GM23338 (cell line): ENCODE measurements around the gene TTYH1. TPM values are rescaled to one million over a fixed set of nuclear protein-coding genes. Genes with fewer than 3 reads are reported as not detected.

Experiments used
- ATAC-seq: fragments of 200-7000 bp; cut with Tn5 transposase; 3 replicates; pipeline ENCODE4 v1.9.1; 2020
- DNase-seq: peaks from one replicate; pipeline ENCODE4 v3.0.0-alpha.2; 2015; ENCODE audit warnings: low spot score
- H2AFZ ChIP-seq: fragments of 200-600 bp; sonication (generic); 2 replicates; pipeline ENCODE4 v1.8.0; 2016; ENCODE audit warnings: antibody characterized with exemption, mild to moderate bottlenecking, moderate library complexity
- H3F3A ChIP-seq: fragments of 200-600 bp; sonication (generic); replicated peaks from 2 replicates; pipeline ENCODE4 v1.8.0; 2017; ENCODE audit warnings: antibody characterized with exemption, mixed run types, low read depth
- H3K27ac ChIP-seq: fragments of 200-600 bp; sonication (generic); 2 replicates; pipeline ENCODE4 v1.6.1; 2016; ENCODE audit warnings: low read depth
- H3K27me3 ChIP-seq: fragments of 200-600 bp; sonication (generic); 2 replicates; pipeline ENCODE4 v1.8.0; 2016; ENCODE audit warnings: mild to moderate bottlenecking, mixed run types, moderate library complexity; ENCODE audit not compliant: insufficient read depth
- H3K36me3 ChIP-seq: fragments of 200-600 bp; sonication (generic); 2 replicates; pipeline ENCODE4 v1.8.0; 2016; ENCODE audit warnings: mild to moderate bottlenecking; ENCODE audit not compliant: insufficient read depth
- H3K4me1 ChIP-seq: fragments of 200-600 bp; sonication (generic); 2 replicates; pipeline ENCODE4 v1.8.0; 2016; ENCODE audit warnings: mild to moderate bottlenecking, moderate library complexity; ENCODE audit not compliant: insufficient read depth
- H3K4me2 ChIP-seq: fragments of 200-600 bp; sonication (generic); 2 replicates; pipeline ENCODE4 v1.7.1; 2017; ENCODE audit warnings: mixed run types
- H3K4me3 ChIP-seq: fragments of 200-600 bp; sonication (generic); 2 replicates; pipeline ENCODE4 v1.6.1; 2016; ENCODE audit warnings: mixed run types
- H3K79me2 ChIP-seq: fragments of 200-600 bp; sonication (generic); replicated peaks from 2 replicates; pipeline ENCODE4 v1.8.0; 2017; ENCODE audit warnings: mild to moderate bottlenecking; ENCODE audit not compliant: insufficient read depth
- H3K9me2 ChIP-seq: fragments of 200-600 bp; sonication (generic); 2 replicates; pipeline ENCODE4 v1.8.0; 2017; ENCODE audit not compliant: insufficient read depth
- H4K20me1 ChIP-seq: fragments of 200-600 bp; sonication (generic); replicated peaks from 2 replicates; pipeline ENCODE4 v1.8.0; 2017; ENCODE audit warnings: mild to moderate bottlenecking; ENCODE audit not compliant: insufficient read depth
- H3K27ac Mint-ChIP-seq: 2 replicates; pipeline ENCODE4 v1.8.0; 2020; ENCODE audit warnings: inconsistent platforms, mild to moderate bottlenecking, moderate library complexity, mixed read lengths
- H3K27me3 Mint-ChIP-seq: 3 replicates; pipeline ENCODE4 v1.8.0; 2022; ENCODE audit warnings: low read depth, mild to moderate bottlenecking, moderate library complexity, mixed read lengths, inconsistent platforms; ENCODE audit not compliant: insufficient read depth, poor library complexity
- H3K36me3 Mint-ChIP-seq: 3 replicates; pipeline ENCODE4 v1.8.0; 2021; ENCODE audit warnings: low read depth, mild to moderate bottlenecking, inconsistent platforms, moderate library complexity, mixed read lengths
- H3K4me1 Mint-ChIP-seq: 3 replicates; pipeline ENCODE4 v1.8.0; 2020; ENCODE audit warnings: mild to moderate bottlenecking, inconsistent platforms, mixed read lengths
- H3K4me3 Mint-ChIP-seq: 3 replicates; pipeline ENCODE4 v1.8.0; 2021; ENCODE audit warnings: moderate library complexity, mild to moderate bottlenecking, inconsistent platforms, mixed read lengths
- H3K9me3 Mint-ChIP-seq: 3 replicates; pipeline ENCODE4 v1.8.0; 2020; ENCODE audit warnings: moderate library complexity, mild to moderate bottlenecking, inconsistent platforms, mixed read lengths
- CREB1 ChIP-seq: fragments of 250-450 bp; sonication (Bioruptor Pico); IDR thresholded peaks from 2 replicates; pipeline ENCODE4 v1.5.0; 2020; ENCODE audit warnings: low read depth, mild to moderate bottlenecking, moderate library complexity
- EZH2 ChIP-seq: fragments of 200-600 bp; sonication (generic); IDR thresholded peaks from one replicate; pipeline ENCODE4 v1.8.0; 2017; ENCODE audit warnings: antibody characterized with exemption, mild to moderate bottlenecking, low read depth; ENCODE audit not compliant: unreplicated experiment
- EZH2phosphoT487 ChIP-seq: fragments of 200-600 bp; sonication (generic); IDR thresholded peaks from one replicate; pipeline ENCODE4 v1.8.1; 2018; ENCODE audit warnings: antibody characterized with exemption; ENCODE audit not compliant: unreplicated experiment
- JUNB ChIP-seq: IDR thresholded peaks from one replicate; pipeline ENCODE4 v1.6.1; 2016; ENCODE audit warnings: antibody characterized with exemption; ENCODE audit not compliant: unreplicated experiment
- NANOG ChIP-seq: IDR thresholded peaks from 2 replicates; pipeline ENCODE4 v1.6.1; 2016; ENCODE audit warnings: antibody characterized with exemption, borderline replicate concordance
- POLR2AphosphoS5 ChIP-seq: IDR thresholded peaks from 2 replicates; pipeline ENCODE4 v1.6.1; 2016; ENCODE audit warnings: antibody characterized with exemption, low read depth
- REST ChIP-seq: IDR thresholded peaks from one replicate; pipeline ENCODE4 v1.6.1; 2018; ENCODE audit warnings: antibody characterized with exemption; ENCODE audit not compliant: unreplicated experiment
- STAT1 ChIP-seq: IDR thresholded peaks from one replicate; pipeline ENCODE4 v1.6.1; 2016; ENCODE audit warnings: antibody characterized with exemption; ENCODE audit not compliant: unreplicated experiment
- ZNF114 ChIP-seq: fragments of 250-450 bp; sonication (Bioruptor Pico); IDR thresholded peaks from 2 replicates; pipeline ENCODE4 v1.5.0; 2020; ENCODE audit warnings: mild to moderate bottlenecking, moderate library complexity
- ZNF331 ChIP-seq: fragments of 250-450 bp; sonication (Bioruptor Pico); IDR thresholded peaks from 2 replicates; pipeline ENCODE4 v1.5.0; 2020; ENCODE audit warnings: low read depth, mild to moderate bottlenecking, moderate library complexity
- polyA plus RNA-seq: library from polyadenylated mRNA; unstranded; fragments of >200 nt; fragmentation: Nextera tagmentation; extraction: Ambion mirVana; gene quantifications from 2 replicates; pipeline ENCODE4 v1.2.1, GENCODE V29; 2016
- total RNA-seq: library from RNA; depleted of rRNA; stranded (reverse); fragments of >200 nt; shearing (Covaris generic); gene quantifications from 2 replicates; pipeline ENCODE4 v1.2.3, GENCODE V29; 2014
- TF ChIP-seq, protein P1 (sequence below): fragments of 250-450 bp; sonication (Bioruptor Pico); IDR thresholded peaks from 2 replicates; pipeline ENCODE4 v1.5.0; 2020; ENCODE audit warnings: mild to moderate bottlenecking, moderate library complexity
- TF ChIP-seq, protein P2 (sequence below), 2 experiments: fragments of 200-600 bp in 1 of 2; sonication (generic) in 1 of 2; conservative IDR thresholded peaks; 2 replicates each; pipeline versions ENCODE4 v1.5.1 to v1.6.1; 2016 to 2017; ENCODE audit warnings: antibody characterized with exemption in 2 of 2, low read depth in 2 of 2, mild to moderate bottlenecking in 2 of 2, moderate library complexity in 1 of 2
- TF ChIP-seq, protein P3 (sequence below): IDR thresholded peaks from 2 replicates; pipeline ENCODE4 v1.6.1; 2016; ENCODE audit warnings: antibody characterized with exemption

TTYH1 gene
- total and polyA plus RNA-seq, 2 experiments from 2014 or later = 18.2 to 40.8 TPM

DNA sequence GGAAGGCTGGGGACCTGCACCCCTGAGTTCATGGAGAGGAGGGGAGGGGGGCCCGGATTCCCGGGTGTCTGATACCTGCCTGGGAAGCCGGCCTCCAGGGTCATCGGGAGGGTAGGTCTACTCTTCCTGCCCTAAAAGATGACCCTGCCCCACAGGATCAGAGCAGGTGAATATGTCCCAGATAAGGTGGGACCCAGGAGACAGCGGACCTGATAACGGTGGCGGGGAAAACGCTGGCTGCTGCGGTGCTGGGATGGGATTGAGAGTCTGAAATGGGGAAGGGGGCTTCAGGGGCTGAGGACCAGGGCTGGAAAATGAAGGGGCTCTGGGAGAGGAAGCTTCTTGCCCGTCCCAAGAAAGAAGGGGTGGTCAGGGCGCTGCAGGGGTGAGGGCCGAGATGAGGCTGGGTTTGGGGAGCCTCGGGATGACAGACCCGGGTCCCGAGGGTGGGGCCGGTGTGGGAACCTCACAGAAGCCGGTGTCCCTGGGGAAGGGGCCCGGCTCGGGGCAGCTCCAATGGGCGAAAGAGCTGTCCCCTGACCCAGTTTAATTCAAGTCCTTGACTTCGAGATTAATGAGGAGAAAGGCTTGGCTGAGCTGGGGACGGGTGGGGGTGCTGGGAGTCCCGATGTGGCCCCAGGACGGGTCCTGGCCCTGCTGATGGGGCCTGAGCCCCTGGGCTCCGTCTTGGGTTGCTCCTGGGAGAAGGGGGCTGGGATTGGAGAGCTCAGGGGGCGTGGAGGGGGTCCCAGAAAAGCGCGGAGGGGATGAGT, 823 bp downstream of the TTYH1 start:
- Histone ChIP-seq H3K9me2 (no peaks in the 10 kb centered on the region), H3K4me2 (peak overlapping the region; percentile 95), H4K20me1 (no peaks in the 10 kb centered on the region), H2AFZ (peak overlapping the region; percentile 93), H3K27ac (no peak overlapping the region), H3F3A (peaks cover 13% of the 10 kb centered on the region), H3K27me3 (peaks cover 23% of the 10 kb centered on the region), H3K79me2 (no peaks in the 10 kb centered on the region), H3K36me3 (no peaks in the 10 kb centered on the region), H3K4me3 (peak overlapping the region; percentile 86), H3K4me1 (peaks cover 23% of the 10 kb centered on the region)
- Mint-ChIP-seq H3K27me3 (peaks cover 35% of the 10 kb centered on the region), H3K9me3 (peaks cover 22% of the 10 kb centered on the region), H3K27ac (no peak overlapping the region), H3K4me3 (peak overlapping the region; percentile 86), H3K4me1 (peaks cover 28% of the 10 kb centered on the region), H3K36me3 (peaks cover 18% of the 10 kb centered on the region)
- ATAC-seq (peak; percentile 1), DNase-seq (no peak)
- TF ChIP-seq CREB1 (CRISPR knock-in tag) = no peak
- no peak for TF ChIP-seq POLR2AphosphoS5
- no peak for TF ChIP-seq JUNB
- TF ChIP-seq, protein P1, sequence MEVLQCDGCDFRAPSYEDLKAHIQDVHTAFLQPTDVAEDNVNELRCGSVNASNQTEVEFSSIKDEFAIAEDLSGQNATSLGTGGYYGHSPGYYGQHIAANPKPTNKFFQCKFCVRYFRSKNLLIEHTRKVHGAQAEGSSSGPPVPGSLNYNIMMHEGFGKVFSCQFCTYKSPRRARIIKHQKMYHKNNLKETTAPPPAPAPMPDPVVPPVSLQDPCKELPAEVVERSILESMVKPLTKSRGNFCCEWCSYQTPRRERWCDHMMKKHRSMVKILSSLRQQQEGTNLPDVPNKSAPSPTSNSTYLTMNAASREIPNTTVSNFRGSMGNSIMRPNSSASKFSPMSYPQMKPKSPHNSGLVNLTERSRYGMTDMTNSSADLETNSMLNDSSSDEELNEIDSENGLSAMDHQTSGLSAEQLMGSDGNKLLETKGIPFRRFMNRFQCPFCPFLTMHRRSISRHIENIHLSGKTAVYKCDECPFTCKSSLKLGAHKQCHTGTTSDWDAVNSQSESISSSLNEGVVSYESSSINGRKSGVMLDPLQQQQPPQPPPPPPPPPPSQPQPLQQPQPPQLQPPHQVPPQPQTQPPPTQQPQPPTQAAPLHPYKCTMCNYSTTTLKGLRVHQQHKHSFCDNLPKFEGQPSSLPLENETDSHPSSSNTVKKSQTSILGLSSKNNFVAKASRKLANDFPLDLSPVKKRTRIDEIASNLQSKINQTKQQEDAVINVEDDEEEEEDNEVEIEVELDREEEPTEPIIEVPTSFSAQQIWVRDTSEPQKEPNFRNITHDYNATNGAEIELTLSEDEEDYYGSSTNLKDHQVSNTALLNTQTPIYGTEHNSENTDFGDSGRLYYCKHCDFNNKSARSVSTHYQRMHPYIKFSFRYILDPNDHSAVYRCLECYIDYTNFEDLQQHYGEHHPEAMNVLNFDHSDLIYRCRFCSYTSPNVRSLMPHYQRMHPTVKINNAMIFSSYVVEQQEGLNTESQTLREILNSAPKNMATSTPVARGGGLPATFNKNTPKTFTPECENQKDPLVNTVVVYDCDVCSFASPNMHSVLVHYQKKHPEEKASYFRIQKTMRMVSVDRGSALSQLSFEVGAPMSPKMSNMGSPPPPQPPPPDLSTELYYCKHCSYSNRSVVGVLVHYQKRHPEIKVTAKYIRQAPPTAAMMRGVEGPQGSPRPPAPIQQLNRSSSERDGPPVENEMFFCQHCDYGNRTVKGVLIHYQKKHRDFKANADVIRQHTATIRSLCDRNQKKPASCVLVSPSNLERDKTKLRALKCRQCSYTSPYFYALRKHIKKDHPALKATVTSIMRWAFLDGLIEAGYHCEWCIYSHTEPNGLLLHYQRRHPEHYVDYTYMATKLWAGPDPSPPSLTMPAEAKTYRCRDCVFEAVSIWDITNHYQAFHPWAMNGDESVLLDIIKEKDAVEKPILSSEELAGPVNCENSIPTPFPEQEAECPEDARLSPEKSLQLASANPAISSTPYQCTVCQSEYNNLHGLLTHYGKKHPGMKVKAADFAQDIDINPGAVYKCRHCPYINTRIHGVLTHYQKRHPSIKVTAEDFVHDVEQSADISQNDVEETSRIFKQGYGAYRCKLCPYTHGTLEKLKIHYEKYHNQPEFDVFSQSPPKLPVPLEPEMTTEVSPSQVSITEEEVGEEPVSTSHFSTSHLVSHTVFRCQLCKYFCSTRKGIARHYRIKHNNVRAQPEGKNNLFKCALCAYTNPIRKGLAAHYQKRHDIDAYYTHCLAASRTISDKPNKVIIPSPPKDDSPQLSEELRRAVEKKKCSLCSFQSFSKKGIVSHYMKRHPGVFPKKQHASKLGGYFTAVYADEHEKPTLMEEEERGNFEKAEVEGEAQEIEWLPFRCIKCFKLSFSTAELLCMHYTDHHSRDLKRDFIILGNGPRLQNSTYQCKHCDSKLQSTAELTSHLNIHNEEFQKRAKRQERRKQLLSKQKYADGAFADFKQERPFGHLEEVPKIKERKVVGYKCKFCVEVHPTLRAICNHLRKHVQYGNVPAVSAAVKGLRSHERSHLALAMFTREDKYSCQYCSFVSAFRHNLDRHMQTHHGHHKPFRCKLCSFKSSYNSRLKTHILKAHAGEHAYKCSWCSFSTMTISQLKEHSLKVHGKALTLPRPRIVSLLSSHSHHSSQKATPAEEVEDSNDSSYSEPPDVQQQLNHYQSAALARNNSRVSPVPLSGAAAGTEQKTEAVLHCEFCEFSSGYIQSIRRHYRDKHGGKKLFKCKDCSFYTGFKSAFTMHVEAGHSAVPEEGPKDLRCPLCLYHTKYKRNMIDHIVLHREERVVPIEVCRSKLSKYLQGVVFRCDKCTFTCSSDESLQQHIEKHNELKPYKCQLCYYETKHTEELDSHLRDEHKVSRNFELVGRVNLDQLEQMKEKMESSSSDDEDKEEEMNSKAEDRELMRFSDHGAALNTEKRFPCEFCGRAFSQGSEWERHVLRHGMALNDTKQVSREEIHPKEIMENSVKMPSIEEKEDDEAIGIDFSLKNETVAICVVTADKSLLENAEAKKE (CRISPR knock-in tag) = no peak
- TF ChIP-seq EZH2phosphoT487 = no peak
- TF ChIP-seq NANOG = no peak
- no peak for TF ChIP-seq ZNF114 (CRISPR knock-in tag)
- TF ChIP-seq REST = no peak
- TF ChIP-seq STAT1 = no peak
- TF ChIP-seq EZH2 = no peak
- TF ChIP-seq, protein P2, sequence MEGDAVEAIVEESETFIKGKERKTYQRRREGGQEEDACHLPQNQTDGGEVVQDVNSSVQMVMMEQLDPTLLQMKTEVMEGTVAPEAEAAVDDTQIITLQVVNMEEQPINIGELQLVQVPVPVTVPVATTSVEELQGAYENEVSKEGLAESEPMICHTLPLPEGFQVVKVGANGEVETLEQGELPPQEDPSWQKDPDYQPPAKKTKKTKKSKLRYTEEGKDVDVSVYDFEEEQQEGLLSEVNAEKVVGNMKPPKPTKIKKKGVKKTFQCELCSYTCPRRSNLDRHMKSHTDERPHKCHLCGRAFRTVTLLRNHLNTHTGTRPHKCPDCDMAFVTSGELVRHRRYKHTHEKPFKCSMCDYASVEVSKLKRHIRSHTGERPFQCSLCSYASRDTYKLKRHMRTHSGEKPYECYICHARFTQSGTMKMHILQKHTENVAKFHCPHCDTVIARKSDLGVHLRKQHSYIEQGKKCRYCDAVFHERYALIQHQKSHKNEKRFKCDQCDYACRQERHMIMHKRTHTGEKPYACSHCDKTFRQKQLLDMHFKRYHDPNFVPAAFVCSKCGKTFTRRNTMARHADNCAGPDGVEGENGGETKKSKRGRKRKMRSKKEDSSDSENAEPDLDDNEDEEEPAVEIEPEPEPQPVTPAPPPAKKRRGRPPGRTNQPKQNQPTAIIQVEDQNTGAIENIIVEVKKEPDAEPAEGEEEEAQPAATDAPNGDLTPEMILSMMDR (conservative IDR thresholded peaks at IDR 0.05; ENCODE audit: low read depth in 2 of 2) = no peak
- TF ChIP-seq ZNF331 (CRISPR knock-in tag) = no peak
- TF ChIP-seq, protein P3, sequence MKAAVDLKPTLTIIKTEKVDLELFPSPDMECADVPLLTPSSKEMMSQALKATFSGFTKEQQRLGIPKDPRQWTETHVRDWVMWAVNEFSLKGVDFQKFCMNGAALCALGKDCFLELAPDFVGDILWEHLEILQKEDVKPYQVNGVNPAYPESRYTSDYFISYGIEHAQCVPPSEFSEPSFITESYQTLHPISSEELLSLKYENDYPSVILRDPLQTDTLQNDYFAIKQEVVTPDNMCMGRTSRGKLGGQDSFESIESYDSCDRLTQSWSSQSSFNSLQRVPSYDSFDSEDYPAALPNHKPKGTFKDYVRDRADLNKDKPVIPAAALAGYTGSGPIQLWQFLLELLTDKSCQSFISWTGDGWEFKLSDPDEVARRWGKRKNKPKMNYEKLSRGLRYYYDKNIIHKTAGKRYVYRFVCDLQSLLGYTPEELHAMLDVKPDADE = no peak
